Calu3 (cell line): ENCODE results near the gene TMPO. TPM values are rescaled to one million over a fixed set of nuclear protein-coding genes. Genes with fewer than 3 reads are reported as not detected.
A peak's percentile ranks its signal among the peaks of the same experiment; 100 is the strongest.
"Not testable (repeated sequence)": the region's sequence is repeated elsewhere in the genome, so short reads cannot be mapped to it uniquely, and the experiment has no call there.

ENCODE experiments used
- BruUV-seq: library from RNA; stranded (reverse); fragments of 400-500 nt; replicated peaks from 2 replicates; lab custom pipeline; 2021; lab: Mats Ljungman, UMichigan
- CTCF ChIA-PET: fragments of 300-600 bp; sonication (Branson Sonifier 250); formaldehyde crosslinking; loops from one replicate; lab custom pipeline; 2022; ENCODE audit warnings: antibody characterized with exemption; lab: Charles Lee
- DNase-seq: peaks from one replicate; pipeline ENCODE4 v3.0.0; 2022
- H3K27ac Mint-ChIP-seq: one replicate; pipeline ENCODE4 v1.8.0; 2022; ENCODE audit warnings: mixed read lengths; ENCODE audit not compliant: unreplicated experiment
- H3K27me3 Mint-ChIP-seq: one replicate; pipeline ENCODE4 v1.8.0; 2022; ENCODE audit warnings: mixed read lengths; ENCODE audit not compliant: unreplicated experiment
- H3K36me3 Mint-ChIP-seq: one replicate; pipeline ENCODE4 v1.8.0; 2022; ENCODE audit warnings: mild to moderate bottlenecking, moderate library complexity, mixed read lengths; ENCODE audit not compliant: insufficient read depth, unreplicated experiment
- H3K4me1 Mint-ChIP-seq: one replicate; pipeline ENCODE4 v1.8.0; 2022; ENCODE audit warnings: mild to moderate bottlenecking, low read depth, mixed read lengths; ENCODE audit not compliant: unreplicated experiment
- H3K4me3 Mint-ChIP-seq: one replicate; pipeline ENCODE4 v1.8.0; 2022; ENCODE audit warnings: mild to moderate bottlenecking, low read depth, moderate library complexity, mixed read lengths; ENCODE audit not compliant: unreplicated experiment
- H3K9me3 Mint-ChIP-seq: one replicate; pipeline ENCODE4 v1.8.0; 2022; ENCODE audit warnings: low read depth, mixed read lengths; ENCODE audit not compliant: unreplicated experiment
- intact Hi-C: fragments of 100-400 bp; cut with micrococcal nuclease; formaldehyde crosslinking; loops from one replicate; pipeline ENCODE4 v1.10.0; 2022; ENCODE audit not compliant: unreplicated experiment
- total RNA-seq: library from RNA; stranded (reverse); gene quantifications from 2 replicates; pipeline ENCODE4 v1.2.3, GENCODE V29; 2022
- TF ChIP-seq, protein P1 (sequence below): fragments of 200-600 bp; IDR thresholded peaks from one replicate; pipeline ENCODE4 v1.8.0; 2022; ENCODE audit warnings: antibody characterized with exemption; ENCODE audit not compliant: unreplicated experiment

Gene TMPO
- total RNA-seq, 1 experiment from 2014 or later, result 256 TPM

DNA sequence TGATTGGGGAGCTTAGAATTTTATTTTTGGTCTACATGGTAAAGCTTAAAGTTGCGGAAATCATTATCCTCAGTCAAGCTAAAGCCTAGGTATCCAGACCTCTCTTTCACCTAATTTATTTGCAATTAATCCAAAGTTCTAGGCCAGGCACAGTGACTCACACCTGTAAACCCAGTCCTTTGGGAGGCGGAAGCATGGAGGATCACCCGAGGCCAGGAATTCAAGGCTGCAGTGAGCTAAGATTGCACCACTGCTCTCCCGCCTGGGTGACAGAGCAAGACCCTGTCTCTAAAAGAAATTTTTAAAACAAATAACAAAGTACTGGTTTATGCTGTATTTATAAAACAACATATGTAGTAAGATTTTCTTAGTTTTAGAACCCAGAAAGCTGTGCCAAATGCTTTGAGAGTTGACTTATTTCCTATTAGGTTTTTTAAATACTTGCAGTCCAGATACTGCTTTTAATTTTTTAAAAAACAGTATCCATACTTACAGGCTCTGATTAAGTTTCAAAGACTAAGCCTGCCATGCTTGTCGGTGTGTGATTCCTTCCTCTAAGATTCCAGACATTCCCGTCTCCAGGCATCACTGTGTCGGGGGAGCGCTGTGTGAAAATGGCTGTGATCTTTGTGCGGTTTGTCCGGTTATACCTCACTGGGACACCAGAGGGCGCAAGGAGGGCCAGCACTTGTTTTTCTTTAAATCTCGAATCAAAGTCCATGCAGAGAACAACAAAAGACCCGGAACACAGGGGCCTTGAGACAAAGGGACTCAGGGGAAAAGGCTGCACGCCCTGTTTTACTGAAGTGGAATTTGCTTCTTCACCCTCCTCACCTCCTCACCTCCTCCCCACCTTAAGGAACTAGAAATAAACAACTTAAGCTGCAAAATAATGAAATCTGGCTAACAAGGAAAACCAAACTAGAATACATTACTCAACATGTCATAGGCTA lies 24.6 kb upstream of the TMPO start:
- no peaks in the 10 kb centered on the region for H3K36me3 Mint-ChIP-seq
- H3K27me3 Mint-ChIP-seq, result no peaks in the 10 kb centered on the region
- intact Hi-C loops, result loop anchor here (1.0 to 5.0 kb wide), 4 partner anchors 10 to 66 kb away; no protein-coding TSS in a partner anchor
- peak overlapping the region; percentile 28 for H3K4me3 Mint-ChIP-seq
- TF ChIP-seq, protein P1, sequence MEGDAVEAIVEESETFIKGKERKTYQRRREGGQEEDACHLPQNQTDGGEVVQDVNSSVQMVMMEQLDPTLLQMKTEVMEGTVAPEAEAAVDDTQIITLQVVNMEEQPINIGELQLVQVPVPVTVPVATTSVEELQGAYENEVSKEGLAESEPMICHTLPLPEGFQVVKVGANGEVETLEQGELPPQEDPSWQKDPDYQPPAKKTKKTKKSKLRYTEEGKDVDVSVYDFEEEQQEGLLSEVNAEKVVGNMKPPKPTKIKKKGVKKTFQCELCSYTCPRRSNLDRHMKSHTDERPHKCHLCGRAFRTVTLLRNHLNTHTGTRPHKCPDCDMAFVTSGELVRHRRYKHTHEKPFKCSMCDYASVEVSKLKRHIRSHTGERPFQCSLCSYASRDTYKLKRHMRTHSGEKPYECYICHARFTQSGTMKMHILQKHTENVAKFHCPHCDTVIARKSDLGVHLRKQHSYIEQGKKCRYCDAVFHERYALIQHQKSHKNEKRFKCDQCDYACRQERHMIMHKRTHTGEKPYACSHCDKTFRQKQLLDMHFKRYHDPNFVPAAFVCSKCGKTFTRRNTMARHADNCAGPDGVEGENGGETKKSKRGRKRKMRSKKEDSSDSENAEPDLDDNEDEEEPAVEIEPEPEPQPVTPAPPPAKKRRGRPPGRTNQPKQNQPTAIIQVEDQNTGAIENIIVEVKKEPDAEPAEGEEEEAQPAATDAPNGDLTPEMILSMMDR, result peak; percentile 80
- peak overlapping the region; percentile 85 for H3K27ac Mint-ChIP-seq
- peaks cover 31% of the 10 kb centered on the region for H3K4me1 Mint-ChIP-seq
- CTCF ChIA-PET, result interaction anchor here (0.5 to 3.5 kb wide), 13 partner anchors 10 to 1208 kb away, joined by 3 to 18 read pairs (median 5); partner anchors contain the start of gene TMPO
- no peaks in the 10 kb centered on the region for H3K9me3 Mint-ChIP-seq
- BruUV-seq, result TSS peak; percentile 79
- peak; percentile 92 for DNase-seq

DNA sequence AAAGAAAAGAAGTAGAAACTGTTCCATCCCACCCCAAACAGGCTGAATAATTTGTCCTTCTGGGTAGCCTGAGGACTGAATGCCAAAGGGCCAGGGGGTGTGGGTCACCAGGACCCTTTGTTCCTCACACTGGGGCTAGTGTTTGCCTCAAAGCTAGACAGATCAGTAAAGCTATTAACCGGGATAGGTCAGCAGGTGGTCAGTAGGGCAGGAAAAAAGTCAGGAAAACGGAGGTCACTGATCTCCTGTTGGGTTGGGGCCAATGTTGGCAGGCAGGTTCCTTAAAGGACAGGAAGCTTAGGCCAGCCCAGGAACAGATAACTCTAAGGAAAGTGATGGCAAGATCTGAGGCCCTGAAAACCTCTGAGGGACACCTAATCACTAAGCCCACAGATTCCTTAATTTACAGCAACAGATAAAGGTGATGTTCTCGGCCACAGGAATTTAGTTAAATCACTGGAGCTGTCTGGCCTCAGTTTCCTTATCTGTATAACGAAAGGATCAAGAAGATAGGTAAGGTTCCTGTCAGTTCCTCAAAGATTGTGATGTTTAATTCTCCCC lies 22.7 kb upstream of the TMPO start:
- BruUV-seq, result no TSS peak
- H3K27me3 Mint-ChIP-seq, result no peaks in the 10 kb centered on the region
- intact Hi-C loops, result loop anchor here (5.0 kb wide), 1 partner anchor 40 kb away; no protein-coding TSS in a partner anchor
- no peak overlapping the region for H3K4me3 Mint-ChIP-seq
- no peak overlapping the region for H3K27ac Mint-ChIP-seq
- TF ChIP-seq, protein P1, result no peak
- no peaks in the 10 kb centered on the region for H3K9me3 Mint-ChIP-seq
- CTCF ChIA-PET, result interaction anchor here (0.6 to 3.5 kb wide), 2 partner anchors 8 to 65 kb away, joined by 3 to 18 read pairs; no protein-coding TSS in a partner anchor
- no peaks in the 10 kb centered on the region for H3K36me3 Mint-ChIP-seq
- no peak for DNase-seq
- peaks cover 31% of the 10 kb centered on the region for H3K4me1 Mint-ChIP-seq

DNA sequence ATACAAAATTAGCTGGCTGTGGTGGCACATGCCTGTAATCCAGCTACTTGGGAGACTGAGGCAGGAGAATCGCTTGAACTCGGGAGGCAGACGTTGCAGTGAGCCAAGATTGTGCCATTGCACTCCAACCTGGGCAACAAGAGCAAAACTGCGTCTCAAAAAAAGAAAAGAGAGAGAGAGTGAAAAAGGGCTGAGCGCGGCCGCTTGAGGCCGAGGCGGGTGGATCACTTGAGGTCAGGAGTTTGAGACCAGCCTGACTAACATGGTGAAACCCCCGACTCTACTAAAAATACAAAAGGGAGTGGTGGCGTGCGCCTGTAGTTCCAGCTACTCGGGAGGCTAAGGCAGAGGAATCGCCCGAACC lies 14.1 kb upstream of the TMPO start:
- H3K9me3 Mint-ChIP-seq, DNase-seq: not testable (repeated sequence)
- Mint-ChIP-seq H3K27ac (peak overlapping the region; percentile 42), H3K36me3 (peaks cover 43% of the 10 kb centered on the region), H3K27me3 (peaks cover 15% of the 10 kb centered on the region), H3K4me1 (peaks cover 49% of the 10 kb centered on the region), H3K4me3 (peak overlapping the region; percentile 65)
- intact Hi-C loops, result loop anchor here (5.0 kb wide), 1 partner anchor 84 kb away; no protein-coding TSS in a partner anchor
- BruUV-seq, result TSS peak; percentile 44
- CTCF ChIA-PET, result interaction anchor here (0.5 to 1.4 kb wide), 4 partner anchors 10 to 447 kb away, joined by 4 to 18 read pairs (median 4); partner anchors contain the start of gene TMPO

DNA sequence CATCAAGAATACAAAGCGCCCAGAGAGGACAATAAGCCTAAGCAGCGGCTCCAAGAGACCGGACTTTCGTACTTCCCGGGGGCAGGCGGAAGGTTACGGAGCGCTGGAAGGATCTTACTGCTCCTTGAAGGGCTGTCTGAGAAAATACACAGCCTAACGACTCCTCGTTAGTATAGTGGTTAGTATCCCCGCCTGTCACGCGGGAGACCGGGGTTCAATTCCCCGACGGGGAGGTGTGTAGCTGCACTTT lies 12.1 kb upstream of the TMPO start:
- Mint-ChIP-seq H3K27ac (peak overlapping the region; percentile 100), H3K9me3 (no peaks in the 10 kb centered on the region), H3K27me3 (peaks cover 15% of the 10 kb centered on the region), H3K4me1 (peaks cover 46% of the 10 kb centered on the region), H3K36me3 (peaks cover 43% of the 10 kb centered on the region), H3K4me3 (peak overlapping the region; percentile 70)
- TF ChIP-seq, protein P1, result no peak
- CTCF ChIA-PET, result interaction anchor here (0.7 to 0.9 kb wide), 3 partner anchors 11 to 18 kb away, joined by 3 to 5 read pairs (median 5); no protein-coding TSS in a partner anchor
- DNase-seq, result peak; percentile 94
- intact Hi-C loops, result loop anchor here (1.0 to 5.0 kb wide), 3 partner anchors 13 to 564 kb away; no protein-coding TSS in a partner anchor
- BruUV-seq, result no TSS peak
